Measurements from ENCODE around the gene PPP1R12B.

Gene PPP1R12B

DNA sequence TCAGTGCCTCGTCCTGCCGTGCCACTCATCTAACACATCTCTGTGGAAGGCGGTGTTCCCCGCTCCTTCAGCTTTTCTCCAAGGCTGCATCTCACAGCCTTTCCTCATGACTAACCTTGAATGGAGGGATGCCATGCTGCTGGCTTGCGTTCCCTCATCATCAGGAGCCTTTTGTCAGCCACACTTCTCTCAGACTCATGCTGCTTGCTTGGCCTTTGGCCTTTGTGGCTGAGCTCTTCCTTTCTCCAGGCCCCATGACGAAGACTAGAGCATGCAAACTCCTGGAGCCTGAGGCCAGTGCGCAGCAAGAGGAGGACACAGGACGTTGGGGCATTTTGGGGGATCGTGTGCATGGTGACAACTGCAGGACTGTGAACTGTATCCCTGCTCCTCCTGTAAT lies 291.0 kb downstream of the PPP1R12B start:
- DNase-seq, result no peak

DNA sequence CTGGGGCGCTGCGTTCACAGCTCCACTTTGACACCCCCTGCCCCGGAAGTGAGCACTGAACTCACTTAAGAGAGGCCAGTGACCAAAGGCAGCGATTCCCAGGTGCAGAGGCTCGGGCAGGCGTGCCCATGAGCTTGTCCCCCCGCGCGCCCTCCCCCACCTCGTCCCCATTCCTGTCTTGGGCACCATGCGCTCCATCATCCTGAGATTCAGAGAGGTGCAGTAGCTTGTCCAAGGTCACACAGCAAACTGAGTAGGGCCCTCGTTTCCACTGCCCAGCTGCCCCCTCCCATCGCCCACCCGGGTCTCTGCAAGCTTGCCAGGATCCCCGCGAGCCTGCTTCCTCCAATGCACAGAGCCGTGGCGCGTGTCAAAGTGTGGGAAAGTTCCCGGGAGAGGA lies 293.7 kb downstream of the PPP1R12B start:
- no peak for DNase-seq
